ENCODE results near the gene WBP1L.

- no peak for TF ChIP-seq CTCF (IDR thresholded peaks at IDR 0.05; ENCODE audit: low read depth, low read length, poor library complexity, severe bottlenecking)
- no peak for TF ChIP-seq EZH2phosphoT487 (IDR thresholded peaks at IDR 0.05; ENCODE audit: borderline replicate concordance, low read length)
These were observed 18.2 kb downstream of the WBP1L start for GRCh38 chr10:102761981-102762380.

All from DOHH2 (cell line).